SU-DHL-6 (cell line): ENCODE results near the gene MAN2A1.

Experiments
- H2AFZ ChIP-seq: fragments of 200-600 bp; sonication (generic); 2 replicates; pipeline ENCODE4 v1.6.1; 2014; ENCODE audit warnings: low read depth, mild to moderate bottlenecking, moderate library complexity, mixed read lengths, antibody characterized with exemption, low read length; ENCODE audit not compliant: severe bottlenecking
- H3F3A ChIP-seq: fragments of 200-600 bp; shearing (Covaris generic); 2 replicates; pipeline ENCODE4 v1.6.0; 2016; ENCODE audit warnings: antibody characterized with exemption, mild to moderate bottlenecking; ENCODE audit not compliant: insufficient read depth
- H3K27ac ChIP-seq: fragments of 200-600 bp; sonication (generic); 2 replicates; pipeline ENCODE4 v1.5.1; 2016; ENCODE audit warnings: low read depth, mild to moderate bottlenecking, low read length, moderate library complexity, mixed read lengths
- H3K27me3 ChIP-seq: fragments of 200-600 bp; sonication (generic), shearing (Covaris generic); 2 replicates; pipeline ENCODE4 v1.6.0; 2014; ENCODE audit warnings: mild to moderate bottlenecking, low read length
- H3K36me3 ChIP-seq: fragments of 200-600 bp; sonication (generic); 2 replicates; pipeline ENCODE4 v1.6.1; 2014; ENCODE audit warnings: mild to moderate bottlenecking, low read length, mixed read lengths
- H3K4me2 ChIP-seq: fragments of 300-600, 200-600 bp; shearing (Covaris generic), sonication (generic); 2 replicates; pipeline ENCODE4 v1.6.0; 2014; ENCODE audit warnings: low read length, low read depth, mild to moderate bottlenecking; ENCODE audit not compliant: poor library complexity, severe bottlenecking
- H3K4me3 ChIP-seq: fragments of 200-600 bp; sonication (generic); 2 replicates; pipeline ENCODE4 v1.5.1; 2014; ENCODE audit warnings: antibody characterized with exemption, low read length, mild to moderate bottlenecking, mixed read lengths; ENCODE audit not compliant: insufficient read depth, poor library complexity, severe bottlenecking
- H3K79me2 ChIP-seq: fragments of 200-600 bp; sonication (generic); 2 replicates; pipeline ENCODE4 v1.6.1; 2014; ENCODE audit warnings: mild to moderate bottlenecking, low read length, moderate library complexity; ENCODE audit not compliant: insufficient read depth
- H3K9ac ChIP-seq: fragments of 200-600 bp; sonication (generic); 2 replicates; pipeline ENCODE4 v1.7.0; 2014; ENCODE audit warnings: mild to moderate bottlenecking, low read length
- H3K9me2 ChIP-seq: fragments of 200-600 bp; sonication (generic); replicated peaks from 2 replicates; pipeline ENCODE4 v1.6.1; 2014; ENCODE audit warnings: low read length; ENCODE audit not compliant: insufficient read depth
- H3K9me3 ChIP-seq: fragments of 200-600 bp; sonication (generic); 2 replicates; pipeline ENCODE4 v1.6.1; 2014; ENCODE audit warnings: low read length, mixed read lengths; ENCODE audit not compliant: insufficient read depth
- H4K20me1 ChIP-seq: fragments of 200-600 bp; sonication (generic); 2 replicates; pipeline ENCODE4 v1.6.1; 2014; ENCODE audit warnings: low read depth, mild to moderate bottlenecking, antibody characterized with exemption, low read length, moderate library complexity, mixed read lengths
- CTCF ChIP-seq: fragments of 200-600 bp; sonication (generic); IDR thresholded peaks from one replicate; pipeline ENCODE4 v1.5.1; 2017; ENCODE audit warnings: antibody characterized with exemption, mild to moderate bottlenecking, low read length, moderate library complexity; ENCODE audit not compliant: insufficient read depth, poor library complexity, severe bottlenecking
- EZH2phosphoT487 ChIP-seq: fragments of 200-600 bp; sonication (generic), shearing (Covaris generic); conservative IDR thresholded peaks from 2 replicates; pipeline ENCODE4 v1.6.1; 2018; ENCODE audit warnings: mild to moderate bottlenecking, antibody characterized with exemption, low read length, moderate library complexity, mixed read lengths

MAN2A1 gene

GRCh38 chr5:109754319-109754718 is 64.6 kb downstream of the MAN2A1 start:
- Histone ChIP-seq H3F3A (no peaks in the 10 kb centered on the region), H3K9ac (no peak overlapping the region), H3K9me2 (no peaks in the 10 kb centered on the region), H3K9me3 (no peaks in the 10 kb centered on the region), H3K79me2 (no peaks in the 10 kb centered on the region), H3K27ac (no peak overlapping the region), H3K36me3 (peaks cover 3% of the 10 kb centered on the region; the same call in 1 of the 2 replicates), H4K20me1 (no peaks in the 10 kb centered on the region), H3K4me2 (no peak overlapping the region), H3K27me3 (no peaks in the 10 kb centered on the region), H2AFZ (no peak overlapping the region), H3K4me3 (no peak overlapping the region)
- TF ChIP-seq EZH2phosphoT487 (no peak), CTCF (no peak)

DNA sequence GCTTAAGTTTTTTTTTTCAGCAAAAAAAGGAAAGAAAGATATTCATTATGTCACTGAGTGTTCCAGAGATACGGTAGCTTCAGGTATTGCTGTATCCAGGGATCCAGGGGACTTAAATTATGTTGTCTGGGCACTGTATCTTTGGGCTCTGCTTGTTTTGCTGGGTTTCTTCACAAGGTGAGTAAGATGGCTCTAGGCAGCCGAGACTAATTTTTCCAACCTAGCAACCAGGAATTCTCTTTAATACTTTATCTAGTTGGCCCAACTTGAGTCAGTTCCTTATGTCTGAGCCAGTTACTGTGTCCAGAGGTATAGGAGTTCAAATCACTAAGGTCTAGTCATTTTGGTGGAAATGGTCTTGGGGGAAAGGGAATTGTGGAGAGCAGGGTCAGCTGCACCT is 66.0 kb downstream of the MAN2A1 start:
- H3K4me3 ChIP-seq: no peak overlapping the region
- no peaks in the 10 kb centered on the region for H3K9me2 ChIP-seq
- no peaks in the 10 kb centered on the region for H3K79me2 ChIP-seq

GRCh38 chr5:109756543-109757185 is 66.9 kb downstream of the MAN2A1 start:
- Histone ChIP-seq H3K36me3 (peaks cover 3% of the 10 kb centered on the region; the same call in 1 of the 2 replicates), H3K27me3 (no peaks in the 10 kb centered on the region), H3F3A (no peaks in the 10 kb centered on the region), H3K4me2 (no peak overlapping the region), H3K9ac (no peak overlapping the region), H2AFZ (no peak overlapping the region), H3K9me2 (no peaks in the 10 kb centered on the region), H3K27ac (no peak overlapping the region), H4K20me1 (no peaks in the 10 kb centered on the region), H3K9me3 (no peaks in the 10 kb centered on the region), H3K79me2 (no peaks in the 10 kb centered on the region), H3K4me3 (no peak overlapping the region)
- TF ChIP-seq CTCF: no peak
- TF ChIP-seq EZH2phosphoT487: no peak

More for the DNA sequence above, 66.0 kb downstream of the MAN2A1 start:
- H3K9me3 ChIP-seq: no peaks in the 10 kb centered on the region
- TF ChIP-seq CTCF: no peak
- no peak for TF ChIP-seq EZH2phosphoT487
- no peak overlapping the region for H2AFZ ChIP-seq
- H3K4me2 ChIP-seq: no peak overlapping the region
- no peaks in the 10 kb centered on the region for H3K27me3 ChIP-seq
- no peaks in the 10 kb centered on the region for H4K20me1 ChIP-seq
- no peak overlapping the region for H3K9ac ChIP-seq
- no peaks in the 10 kb centered on the region for H3F3A ChIP-seq
- no peak overlapping the region for H3K27ac ChIP-seq
- H3K36me3 ChIP-seq: peaks cover 3% of the 10 kb centered on the region; the same call in 1 of the 2 replicates
